GM12874 (cell line): ENCODE results near the gene RTBDN.

Experiments used
- TF ChIP-seq, protein P1 (sequence below): IDR thresholded peaks from 2 replicates; pipeline ENCODE4 v1.5.1; 2011; ENCODE audit warnings: low read depth, mild to moderate bottlenecking, control low read depth, low read length, moderate library complexity; ENCODE audit not compliant: insufficient read depth

Gene RTBDN

DNA sequence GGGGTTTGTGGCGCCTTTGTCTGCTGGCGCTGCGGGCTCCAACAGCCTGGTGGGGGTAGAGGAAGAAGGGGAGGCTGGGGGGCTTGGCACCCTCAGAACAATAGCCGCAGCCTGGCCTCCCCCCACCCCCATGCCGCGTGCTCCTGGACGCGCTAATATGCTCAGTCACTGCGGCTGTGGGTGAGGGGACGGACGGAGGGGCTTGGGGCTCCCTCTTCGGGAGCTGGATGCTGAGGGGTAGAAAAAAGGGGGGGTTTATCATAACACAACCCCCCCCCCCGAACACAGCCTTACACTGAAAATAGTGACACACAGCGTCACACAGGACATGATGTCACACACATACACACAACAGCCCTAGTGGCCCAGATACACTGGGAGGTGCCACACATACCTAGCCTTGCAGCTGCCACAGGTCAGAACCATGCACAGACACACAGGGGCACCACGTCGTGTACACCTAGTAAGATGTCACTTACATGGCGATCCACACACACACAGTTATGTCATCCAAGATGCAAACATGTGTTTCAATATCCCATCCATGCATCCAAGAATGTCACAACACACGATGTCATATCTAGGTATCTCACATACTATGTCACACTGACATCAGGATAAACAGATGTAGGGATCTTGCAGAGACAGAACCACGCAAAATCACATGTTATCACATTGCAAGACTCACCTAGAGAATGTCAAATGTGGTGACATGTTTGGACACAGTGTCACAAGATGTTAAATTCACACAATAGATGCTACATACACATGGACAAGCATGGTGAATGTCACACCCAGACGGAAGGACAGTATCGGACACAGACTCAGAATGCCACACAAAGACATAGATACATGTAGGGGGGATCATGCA lies 4.7 kb upstream of the RTBDN start:
- TF ChIP-seq, protein P1, sequence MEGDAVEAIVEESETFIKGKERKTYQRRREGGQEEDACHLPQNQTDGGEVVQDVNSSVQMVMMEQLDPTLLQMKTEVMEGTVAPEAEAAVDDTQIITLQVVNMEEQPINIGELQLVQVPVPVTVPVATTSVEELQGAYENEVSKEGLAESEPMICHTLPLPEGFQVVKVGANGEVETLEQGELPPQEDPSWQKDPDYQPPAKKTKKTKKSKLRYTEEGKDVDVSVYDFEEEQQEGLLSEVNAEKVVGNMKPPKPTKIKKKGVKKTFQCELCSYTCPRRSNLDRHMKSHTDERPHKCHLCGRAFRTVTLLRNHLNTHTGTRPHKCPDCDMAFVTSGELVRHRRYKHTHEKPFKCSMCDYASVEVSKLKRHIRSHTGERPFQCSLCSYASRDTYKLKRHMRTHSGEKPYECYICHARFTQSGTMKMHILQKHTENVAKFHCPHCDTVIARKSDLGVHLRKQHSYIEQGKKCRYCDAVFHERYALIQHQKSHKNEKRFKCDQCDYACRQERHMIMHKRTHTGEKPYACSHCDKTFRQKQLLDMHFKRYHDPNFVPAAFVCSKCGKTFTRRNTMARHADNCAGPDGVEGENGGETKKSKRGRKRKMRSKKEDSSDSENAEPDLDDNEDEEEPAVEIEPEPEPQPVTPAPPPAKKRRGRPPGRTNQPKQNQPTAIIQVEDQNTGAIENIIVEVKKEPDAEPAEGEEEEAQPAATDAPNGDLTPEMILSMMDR = no peak

DNA sequence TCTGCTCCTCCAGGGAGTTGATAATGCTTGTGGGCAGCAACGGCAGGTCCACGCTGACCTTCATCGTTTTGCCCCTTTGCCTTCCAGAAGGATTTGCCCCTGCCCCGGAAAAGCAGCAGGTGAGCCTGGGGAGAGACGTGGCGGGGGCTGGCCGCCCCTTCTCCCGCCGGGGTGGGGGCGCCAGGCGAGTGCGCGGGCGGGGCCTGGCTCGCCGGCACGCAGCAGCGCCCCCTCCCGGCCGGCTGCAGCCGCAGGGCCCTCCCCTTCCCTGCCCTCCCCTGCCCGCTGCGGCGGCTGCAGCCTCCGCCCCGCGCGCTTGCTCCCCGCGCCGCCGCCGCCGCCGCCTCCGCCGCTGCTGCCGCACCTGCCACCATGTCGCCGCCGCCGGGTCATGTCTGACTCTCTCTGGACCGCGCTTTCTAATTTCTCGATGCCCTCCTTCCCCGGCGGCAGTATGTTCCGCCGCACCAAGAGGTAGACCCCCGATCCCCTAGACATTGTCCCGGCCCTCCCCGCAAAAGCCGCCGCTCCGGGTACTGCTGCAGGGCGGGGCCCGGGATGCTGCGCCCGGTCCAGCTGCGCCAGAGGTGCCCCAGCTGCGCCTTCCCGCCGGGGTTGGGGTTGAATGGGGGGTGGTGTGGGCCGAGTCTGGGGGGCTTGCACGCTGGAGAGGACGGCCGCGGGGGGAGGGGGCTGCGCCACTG lies 4.0 kb upstream of the RTBDN start, which contains the start of gene MAST1:
TSS of gene MAST1 (plus strand) at position 334 of the 704 bp plus-strand sequence. CDS start at position 392, 58 bp downstream.
- TF ChIP-seq, protein P1 = peak; percentile 72

DNA sequence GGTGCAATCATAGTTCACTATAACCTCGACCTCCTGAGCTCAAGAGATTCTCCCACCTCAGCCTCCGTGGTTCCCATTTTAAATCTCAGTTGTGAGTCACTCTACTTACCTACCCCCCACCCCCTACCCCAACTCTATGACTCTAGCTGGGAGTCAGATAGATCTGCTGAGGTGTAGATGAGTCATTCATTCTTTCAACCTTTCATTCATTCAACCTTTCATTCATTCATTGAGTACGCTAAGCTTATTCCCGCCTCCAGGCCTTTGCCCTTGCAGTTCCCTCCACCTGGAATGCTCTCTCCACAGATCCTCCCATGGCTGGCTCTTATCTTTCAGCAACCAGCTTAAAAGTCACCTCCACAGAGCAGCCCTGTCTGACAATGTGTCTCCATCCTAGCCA lies 2.8 kb upstream of the RTBDN start:
- TF ChIP-seq, protein P1 = no peak

DNA sequence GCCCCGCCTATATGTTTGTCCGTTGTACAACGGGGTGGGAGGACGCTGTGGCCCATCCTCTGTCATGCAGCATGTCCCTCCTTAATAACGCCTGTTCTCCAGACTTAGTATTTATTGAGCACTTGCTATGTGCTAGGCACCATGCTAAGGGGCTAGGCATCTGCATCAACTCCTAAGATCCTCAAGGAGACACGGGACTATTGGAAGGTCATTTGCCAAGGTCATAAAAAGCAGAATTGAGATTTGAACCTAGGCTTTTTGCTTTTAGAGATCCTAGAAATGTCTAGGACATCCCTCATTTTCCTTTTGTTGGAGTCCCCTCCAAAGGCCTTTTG lies 2.1 kb upstream of the RTBDN start:
- TF ChIP-seq, protein P1 = no peak

DNA sequence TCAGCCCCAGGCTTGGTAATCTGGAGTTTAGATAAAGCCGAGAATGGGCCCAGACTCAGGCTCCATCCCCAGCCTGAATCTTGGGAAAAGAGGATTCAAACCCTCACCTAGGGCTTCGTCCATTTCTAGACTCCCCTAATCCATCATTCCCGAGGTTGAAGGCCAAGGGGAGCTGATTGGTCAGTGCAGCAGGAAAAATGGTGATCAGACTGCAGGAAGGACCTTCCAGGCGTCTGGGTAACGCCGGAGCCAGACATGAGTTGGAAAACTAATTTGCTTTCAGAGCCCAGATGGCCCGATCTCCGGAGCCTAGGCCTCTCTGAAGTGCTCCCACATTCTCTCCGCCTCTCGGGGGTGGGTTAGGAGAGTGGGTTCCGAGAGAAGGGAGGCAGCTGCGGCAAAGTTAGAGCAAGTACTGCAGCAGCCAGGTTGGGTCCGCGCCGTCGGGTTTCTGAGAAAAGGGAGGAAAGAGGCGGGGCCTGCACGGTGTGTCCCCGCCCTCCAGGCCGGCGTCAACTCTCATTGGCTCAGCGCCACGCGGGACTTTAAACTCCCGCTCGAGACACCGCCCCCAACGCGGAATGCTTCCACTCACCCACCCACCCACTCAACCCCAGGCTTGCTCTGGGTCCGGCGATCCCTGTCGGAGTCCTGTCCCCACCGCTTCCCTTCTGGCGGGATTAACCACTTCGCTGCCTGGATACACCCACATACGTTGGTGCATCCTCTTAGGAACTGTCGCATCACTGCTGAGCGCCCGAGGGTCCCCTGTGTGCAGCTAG lies 788 bp upstream of the RTBDN start:
- TF ChIP-seq, protein P1 = no peak

DNA sequence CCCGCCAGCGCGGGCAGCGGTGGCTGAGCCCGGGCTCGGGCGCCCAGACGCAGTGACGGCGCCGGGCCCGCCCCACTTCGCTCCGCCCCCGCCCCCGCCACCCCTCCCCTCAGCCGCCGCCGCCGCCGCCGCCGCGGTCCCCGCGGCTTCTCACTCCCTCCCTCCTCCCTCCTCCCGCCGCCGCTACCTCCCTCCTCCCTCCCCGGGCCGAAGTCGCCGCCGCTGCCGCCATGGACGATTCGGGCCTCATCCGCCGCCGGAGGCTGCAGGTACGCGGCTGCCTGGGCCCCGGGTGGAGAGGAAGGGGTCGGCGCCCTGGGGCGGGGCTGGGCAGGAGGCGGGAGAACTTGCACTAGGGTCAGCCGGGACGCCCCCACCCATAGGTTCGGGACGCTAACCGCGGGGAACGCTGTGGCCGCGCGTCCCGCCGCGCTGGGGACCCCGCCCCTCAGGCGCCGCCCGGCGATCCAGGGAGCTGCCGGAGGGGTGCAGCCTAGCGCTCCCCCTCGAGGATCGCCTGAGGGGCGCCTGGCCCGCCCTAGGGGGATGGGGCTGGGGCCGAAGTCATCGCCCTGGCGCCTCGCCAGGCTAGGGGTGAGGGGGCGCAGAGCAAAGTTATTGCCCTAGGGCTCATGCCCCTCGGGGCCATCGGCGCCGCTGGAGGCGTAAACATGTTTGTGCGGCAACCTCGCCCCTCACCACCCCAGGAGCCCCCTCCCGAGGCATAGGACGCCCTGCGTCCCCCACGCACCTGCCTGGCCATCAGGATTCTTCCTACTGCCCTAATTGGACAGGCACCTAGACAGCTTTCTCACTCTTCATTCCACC lies 427 bp downstream of the RTBDN start:
- TF ChIP-seq, protein P1 = no peak
